PC-3 (cell line): Measurements from ENCODE around the gene D2HGDH. TPM values are rescaled to one million over a fixed set of nuclear protein-coding genes. Genes with fewer than 3 reads are reported as not detected.

Experiments used
- ATAC-seq: fragments of 200-7000 bp; cut with Tn5 transposase; 2 replicates; pipeline ENCODE4 v1.9.1; 2020; ENCODE audit warnings: mild to moderate bottlenecking, moderate library complexity
- BruUV-seq: library from RNA; stranded (reverse); fragments of 400-500 nt; replicated peaks from 2 replicates; lab custom pipeline; 2021; lab: Mats Ljungman, UMichigan
- CTCF ChIA-PET: fragments of 300-600 bp; sonication (Branson Sonifier 250); formaldehyde crosslinking; loops from one replicate; lab custom pipeline; 2022; ENCODE audit warnings: antibody characterized with exemption; lab: Charles Lee
- POLR2A ChIA-PET: fragments of 300-600 bp; sonication (Branson Sonifier 250); formaldehyde crosslinking; loops from one replicate; lab custom pipeline; 2022; ENCODE audit warnings: antibody characterized with exemption; ENCODE audit not compliant: unreplicated experiment; lab: Charles Lee
- DNase-seq: peaks from one replicate; pipeline ENCODE4 v3.0.0-alpha.2; 2015
- H2AFZ ChIP-seq: fragments of 300-600 bp; sonication (generic); 2 replicates; pipeline ENCODE4 v1.6.0; 2016; ENCODE audit warnings: antibody characterized with exemption, low read length
- H3F3A ChIP-seq: fragments of 300-600 bp; sonication (generic); one replicate; pipeline ENCODE4 v1.6.0; 2017; ENCODE audit warnings: antibody characterized with exemption, low read length, control low read depth, mild to moderate bottlenecking; ENCODE audit not compliant: unreplicated experiment
- H3K27ac ChIP-seq: fragments of 300-600 bp; sonication (generic); 2 replicates; pipeline ENCODE4 v1.5.1; 2016; ENCODE audit warnings: mild to moderate bottlenecking, low read length
- H3K27me3 ChIP-seq: fragments of 300-600 bp; sonication (generic); 2 replicates; pipeline ENCODE4 v1.6.1; 2016; ENCODE audit warnings: low read length, mixed read lengths
- H3K36me3 ChIP-seq: fragments of 300-600 bp; sonication (generic); 2 replicates; pipeline ENCODE4 v1.6.1; 2016; ENCODE audit warnings: low read depth, mixed run types, low read length, mixed read lengths
- H3K4me1 ChIP-seq: fragments of 300-600 bp; sonication (generic); 2 replicates; pipeline ENCODE4 v1.5.1; 2016; ENCODE audit warnings: low read length; ENCODE audit not compliant: insufficient read depth
- H3K4me2 ChIP-seq: fragments of 300-600 bp; sonication (generic); 2 replicates; pipeline ENCODE4 v1.6.0; 2016; ENCODE audit warnings: low read length
- H3K4me3 ChIP-seq: fragments of 300-600 bp; sonication (generic); 2 replicates; pipeline ENCODE4 v1.5.1; 2016; ENCODE audit warnings: mild to moderate bottlenecking, low read length, mixed read lengths
- H3K79me2 ChIP-seq: fragments of 300-600 bp; sonication (generic); 2 replicates; pipeline ENCODE4 v1.6.1; 2017; ENCODE audit warnings: low read length, mixed read lengths
- H3K9ac ChIP-seq: fragments of 300-600 bp; sonication (generic); 2 replicates; pipeline ENCODE4 v1.6.0; 2016; ENCODE audit warnings: mild to moderate bottlenecking, low read length
- H3K9me2 ChIP-seq: fragments of 300-600 bp; sonication (generic); replicated peaks from 2 replicates; pipeline ENCODE4 v1.6.1; 2016; ENCODE audit warnings: mixed run types, low read length, mixed read lengths
- H3K9me3 ChIP-seq: fragments of 300-600 bp; sonication (generic); 2 replicates; pipeline ENCODE4 v1.6.1; 2016; ENCODE audit warnings: low read length, mixed read lengths
- H4K20me1 ChIP-seq: fragments of 300-600 bp; sonication (generic); 2 replicates; pipeline ENCODE4 v1.6.1; 2016; ENCODE audit warnings: low read length, mixed read lengths
- EZH2 ChIP-seq: fragments of 300-600 bp; sonication (generic); IDR thresholded peaks from one replicate; pipeline ENCODE4 v1.6.1; 2017; ENCODE audit warnings: antibody characterized with exemption, mild to moderate bottlenecking, low read length; ENCODE audit not compliant: unreplicated experiment
- EZH2phosphoT487 ChIP-seq: fragments of 300-600 bp; sonication (generic); IDR thresholded peaks from 2 replicates; pipeline ENCODE4 v1.6.1; 2018; ENCODE audit warnings: mild to moderate bottlenecking, antibody characterized with exemption, low read length, borderline replicate concordance
- intact Hi-C: fragments of 100-400 bp; cut with micrococcal nuclease; formaldehyde crosslinking; loops from 2 replicates; pipeline ENCODE4 v1.9.0; 2023
- total RNA-seq: library from RNA; depleted of rRNA; stranded (reverse); fragments of >200 nt; gene quantifications from 2 replicates; pipeline ENCODE4 v1.2.3, GENCODE V29; 2014
- TF ChIP-seq, protein P1 (sequence below): fragments of 300-600 bp; sonication (generic); conservative IDR thresholded peaks from 2 replicates; pipeline ENCODE4 v1.5.1; 2017; ENCODE audit warnings: antibody characterized with exemption, low read depth, mild to moderate bottlenecking, low read length

The D2HGDH gene
- total RNA-seq, 1 experiment from 2014 or later: 28.5 TPM

GRCh38 chr2:241724975-241725870 is 9.2 kb upstream of the D2HGDH start:
- H2AFZ ChIP-seq: no peak overlapping the region
- ChIA-PET CTCF (no interaction called here), POLR2A (no interaction called here)
- no peak overlapping the region for H3K9ac ChIP-seq
- H3K4me2 ChIP-seq: no peak overlapping the region
- H3K27ac ChIP-seq: no peak overlapping the region
- no peaks in the 10 kb centered on the region for H3F3A ChIP-seq
- H3K9me2 ChIP-seq: no peaks in the 10 kb centered on the region
- intact Hi-C loops: no loop called here
- H3K4me3 ChIP-seq: no peak overlapping the region
- no TSS peak for BruUV-seq
- no peak for ATAC-seq
- peaks cover 16% of the 10 kb centered on the region for H3K36me3 ChIP-seq
- no peaks in the 10 kb centered on the region for H4K20me1 ChIP-seq
- no peaks in the 10 kb centered on the region for H3K4me1 ChIP-seq
- no peaks in the 10 kb centered on the region for H3K79me2 ChIP-seq
- DNase-seq: no peak
- no peaks in the 10 kb centered on the region for H3K9me3 ChIP-seq
- H3K27me3 ChIP-seq: no peaks in the 10 kb centered on the region
- TF ChIP-seq EZH2: no peak
- TF ChIP-seq, protein P1, sequence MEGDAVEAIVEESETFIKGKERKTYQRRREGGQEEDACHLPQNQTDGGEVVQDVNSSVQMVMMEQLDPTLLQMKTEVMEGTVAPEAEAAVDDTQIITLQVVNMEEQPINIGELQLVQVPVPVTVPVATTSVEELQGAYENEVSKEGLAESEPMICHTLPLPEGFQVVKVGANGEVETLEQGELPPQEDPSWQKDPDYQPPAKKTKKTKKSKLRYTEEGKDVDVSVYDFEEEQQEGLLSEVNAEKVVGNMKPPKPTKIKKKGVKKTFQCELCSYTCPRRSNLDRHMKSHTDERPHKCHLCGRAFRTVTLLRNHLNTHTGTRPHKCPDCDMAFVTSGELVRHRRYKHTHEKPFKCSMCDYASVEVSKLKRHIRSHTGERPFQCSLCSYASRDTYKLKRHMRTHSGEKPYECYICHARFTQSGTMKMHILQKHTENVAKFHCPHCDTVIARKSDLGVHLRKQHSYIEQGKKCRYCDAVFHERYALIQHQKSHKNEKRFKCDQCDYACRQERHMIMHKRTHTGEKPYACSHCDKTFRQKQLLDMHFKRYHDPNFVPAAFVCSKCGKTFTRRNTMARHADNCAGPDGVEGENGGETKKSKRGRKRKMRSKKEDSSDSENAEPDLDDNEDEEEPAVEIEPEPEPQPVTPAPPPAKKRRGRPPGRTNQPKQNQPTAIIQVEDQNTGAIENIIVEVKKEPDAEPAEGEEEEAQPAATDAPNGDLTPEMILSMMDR: no peak
- TF ChIP-seq EZH2phosphoT487: no peak

DNA sequence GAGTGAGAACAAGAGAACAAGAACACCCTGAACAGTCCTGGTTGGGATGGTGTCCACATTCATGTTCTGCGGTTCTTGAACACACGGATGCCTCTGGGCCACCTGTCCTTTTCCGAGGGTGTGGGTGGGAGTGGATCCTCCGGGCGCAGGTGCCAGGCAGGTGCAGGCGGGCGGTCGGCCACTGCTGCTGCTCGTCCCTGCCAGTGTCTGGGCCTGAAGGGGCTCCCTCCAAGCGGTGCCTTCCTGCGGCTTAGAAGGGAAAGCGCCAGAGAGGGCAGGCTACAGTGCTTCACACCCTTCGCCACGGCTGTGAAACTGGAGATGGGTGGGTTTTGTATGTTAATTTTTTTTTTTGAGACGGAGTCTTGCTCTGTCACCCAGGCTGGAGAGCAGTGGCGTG is 8.0 kb upstream of the D2HGDH start:
- H3K4me3 ChIP-seq: no peak overlapping the region
- no peaks in the 10 kb centered on the region for H3K9me2 ChIP-seq
- CTCF ChIA-PET: no interaction called here
- H3K4me2 ChIP-seq: no peak overlapping the region
- H3F3A ChIP-seq: no peaks in the 10 kb centered on the region
- H2AFZ ChIP-seq: no peak overlapping the region
- H3K9me3 ChIP-seq: no peaks in the 10 kb centered on the region
- H3K27me3 ChIP-seq: no peaks in the 10 kb centered on the region
- BruUV-seq: no TSS peak
- no peaks in the 10 kb centered on the region for H3K79me2 ChIP-seq
- POLR2A ChIA-PET: no interaction called here
- ATAC-seq (no peak), DNase-seq (no peak)
- intact Hi-C loops: no loop called here
- H3K4me1 ChIP-seq: no peaks in the 10 kb centered on the region
- peaks cover 12% of the 10 kb centered on the region for H3K36me3 ChIP-seq
- no peak overlapping the region for H3K27ac ChIP-seq
- H3K9ac ChIP-seq: no peak overlapping the region
- no peak for TF ChIP-seq EZH2phosphoT487
- TF ChIP-seq EZH2: no peak
- TF ChIP-seq, protein P1: no peak
- H4K20me1 ChIP-seq: no peaks in the 10 kb centered on the region

DNA sequence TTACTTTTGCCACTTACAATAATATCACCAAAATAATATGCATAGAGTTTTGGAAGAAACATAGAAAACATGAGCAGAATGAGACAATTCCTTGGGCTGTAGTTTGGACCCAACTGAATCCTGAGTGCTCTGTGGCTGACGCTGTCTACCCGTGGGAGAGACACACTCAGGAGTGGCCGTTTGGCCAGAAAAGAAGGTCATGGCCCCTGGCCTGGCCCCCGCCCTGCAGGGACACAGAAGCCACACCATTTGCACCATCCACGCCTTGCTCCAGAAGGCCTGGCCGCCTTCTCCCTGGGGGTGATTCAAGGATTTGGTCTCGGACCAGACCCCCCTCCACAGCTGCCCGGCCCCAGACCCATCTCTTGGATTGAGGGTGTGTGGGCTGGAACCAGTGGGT is 6.4 kb upstream of the D2HGDH start:
- ATAC-seq (no peak), DNase-seq (no peak)
- Histone ChIP-seq H3K79me2 (no peaks in the 10 kb centered on the region), H3K36me3 (peaks cover 5% of the 10 kb centered on the region), H3F3A (no peaks in the 10 kb centered on the region), H3K4me1 (peaks cover 2% of the 10 kb centered on the region), H2AFZ (no peak overlapping the region), H3K9me3 (no peaks in the 10 kb centered on the region), H3K4me2 (no peak overlapping the region), H3K27me3 (no peaks in the 10 kb centered on the region), H3K9me2 (no peaks in the 10 kb centered on the region), H3K4me3 (no peak overlapping the region), H3K9ac (no peak overlapping the region), H4K20me1 (no peaks in the 10 kb centered on the region), H3K27ac (no peak overlapping the region)
- ChIA-PET POLR2A (no interaction called here), CTCF (no interaction called here)
- TF ChIP-seq EZH2phosphoT487 (no peak), EZH2 (no peak)
- TF ChIP-seq, protein P1: no peak
- intact Hi-C loops: no loop called here
- BruUV-seq: TSS peak; percentile 19
